K562 (cell line): ENCODE results near the gene ANO4. TPM values are rescaled to one million over a fixed set of nuclear protein-coding genes. Genes with fewer than 3 reads are reported as not detected.

Experiments
- ATAC-seq: fragments of 200-7000 bp; cut with Tn5 transposase; 3 replicates; pipeline ENCODE4 v1.9.1; 2020; ENCODE audit warnings: moderate library complexity
- BruUV-seq: library from RNA; stranded (reverse); fragments of 400-500 nt; replicated peaks from 2 replicates; lab custom pipeline; 2021; lab: Mats Ljungman, UMichigan
- CTCF ChIA-PET: fragments of 300-600 bp; formaldehyde crosslinking; extraction: SDS; loops from one replicate; lab custom pipeline; 2021; ENCODE audit warnings: low intra/inter-chr PET ratio; lab: Yijun Ruan, JAX
- POLR2A ChIA-PET: fragments of 300-600, 350-650 bp; sonication (Branson Sonifier 250); formaldehyde crosslinking; extraction: SDS; loops from one replicate; lab custom pipeline; 2021; ENCODE audit warnings: antibody characterized with exemption, inconsistent platforms; lab: Yijun Ruan, JAX
- DNase-seq, 4 experiments: peaks; one replicate each; pipeline versions ENCODE4 v3.0.0 to v3.0.0-alpha.2; 2011 to 2018; ENCODE audit warnings: low spot score in 3 of 4, mixed read lengths in 3 of 4; ENCODE audit errors: extremely low read depth in 1 of 4
- FAIRE-seq: peaks from 2 replicates; lab custom pipeline; 2011; peaks lifted over from hg19 to GRCh38; lab: Jason Lieb, UNC
- H2AFZ ChIP-seq: 2 replicates; pipeline ENCODE4 v1.6.0; 2011; ENCODE audit warnings: low read depth, low read length, control low read depth, inconsistent platforms
- H3K27ac ChIP-seq: fragments of 200-600 bp; 3 replicates; pipeline ENCODE4 v1.8.0; 2011; ENCODE audit warnings: low read depth, mild to moderate bottlenecking, control low read depth, inconsistent platforms, low read length, moderate library complexity, mixed read lengths; ENCODE audit errors: extremely low read depth
- H3K27me3 ChIP-seq, 2 experiments: fragments of 300-600 bp in 1 of 2; 2 replicates in 1 of 2; 3 replicates in 1 of 2; pipeline versions ENCODE4 v1.6.0 to v1.8.0; 2011; ENCODE audit warnings: inconsistent platforms in 2 of 2, low read length in 2 of 2, mild to moderate bottlenecking in 1 of 2, mixed read lengths in 1 of 2, moderate library complexity in 1 of 2; ENCODE audit not compliant: control insufficient read depth in 2 of 2, insufficient read depth in 2 of 2
- H3K36me3 ChIP-seq: fragments of 300-600 bp; 3 replicates; pipeline ENCODE4 v1.8.0; 2011; ENCODE audit warnings: mild to moderate bottlenecking, low read length, inconsistent platforms; ENCODE audit not compliant: control insufficient read depth, insufficient read depth
- H3K4me1 ChIP-seq, 2 experiments: fragments of 200-600 bp in 1 of 2; replicated peaks in 1 of 2; 2 replicates in 1 of 2; 3 replicates in 1 of 2; pipeline versions ENCODE4 v1.5.1 to v1.8.0; 2011; ENCODE audit warnings: inconsistent platforms in 2 of 2, low read length in 2 of 2, mild to moderate bottlenecking in 1 of 2, mixed read lengths in 1 of 2, moderate library complexity in 1 of 2; ENCODE audit not compliant: control insufficient read depth in 2 of 2, insufficient read depth in 2 of 2
- H3K4me2 ChIP-seq: 2 replicates; pipeline ENCODE4 v1.6.1; 2011; ENCODE audit warnings: low read length, control low read depth, inconsistent platforms, mixed read lengths; ENCODE audit not compliant: insufficient read depth
- H3K4me3 ChIP-seq: fragments of 200-600 bp; sonication (generic), shearing (Covaris generic); 2 replicates; pipeline ENCODE4 v1.5.1; 2016; ENCODE audit warnings: control low read depth, inconsistent platforms
- H3K79me2 ChIP-seq: fragments of 200-600 bp; 3 replicates; pipeline ENCODE4 v1.8.0; 2011; ENCODE audit warnings: low read length, inconsistent platforms; ENCODE audit not compliant: control insufficient read depth, insufficient read depth
- H3K9ac ChIP-seq, 2 experiments: 2 replicates each; pipeline versions ENCODE4 v1.6.0 to v1.6.1; 2011; ENCODE audit warnings: low read depth in 2 of 2, low read length in 2 of 2, control low read depth in 1 of 2, inconsistent platforms in 1 of 2, mild to moderate bottlenecking in 1 of 2, mixed read lengths in 1 of 2; ENCODE audit not compliant: insufficient read depth in 1 of 2
- H3K9me1 ChIP-seq: one replicate; pipeline ENCODE4 v1.6.0; 2011; ENCODE audit warnings: inconsistent platforms, mild to moderate bottlenecking, low read length, moderate library complexity; ENCODE audit not compliant: control insufficient read depth, insufficient read depth
- H3K9me3 ChIP-seq: replicated peaks from 2 replicates; pipeline ENCODE4 v1.5.1; 2011; ENCODE audit warnings: low read depth, low read length, inconsistent platforms; ENCODE audit not compliant: control insufficient read depth, insufficient read depth
- H4K20me1 ChIP-seq: replicated peaks from 2 replicates; pipeline ENCODE4 v1.6.1; 2011; ENCODE audit warnings: low read length, inconsistent platforms, mixed read lengths; ENCODE audit not compliant: control insufficient read depth, insufficient read depth
- ARID2 ChIP-seq: fragments of 450-650 bp; IDR thresholded peaks from 2 replicates; pipeline ENCODE4 v1.6.1; 2017; ENCODE audit warnings: antibody characterized with exemption, mild to moderate bottlenecking
- ELF4 ChIP-seq: fragments of 450-650 bp; formaldehyde crosslinking; IDR thresholded peaks from 2 replicates; pipeline ENCODE4 v1.4.0; 2022; ENCODE audit warnings: missing genetic modification characterization
- HNRNPUL1 ChIP-seq: fragments of 200-400 bp; formaldehyde crosslinking; IDR thresholded peaks from 2 replicates; pipeline ENCODE4 v1.6.1; 2017; ENCODE audit warnings: low read length
- KAT8 ChIP-seq: fragments of 450-650 bp; IDR thresholded peaks from 2 replicates; pipeline ENCODE4 v1.6.1; 2016; ENCODE audit warnings: low read depth, mild to moderate bottlenecking
- MAFK ChIP-seq: IDR thresholded peaks from 2 replicates; pipeline ENCODE4 v1.6.1; 2011; ENCODE audit warnings: low read length, improper control_type of control experiment
- RFX5 ChIP-seq: IDR thresholded peaks from 2 replicates; pipeline ENCODE4 v1.6.1; 2011; ENCODE audit warnings: low read depth, mild to moderate bottlenecking, improper control_type of control experiment, low read length
- RFX7 ChIP-seq: fragments of 250-450 bp; sonication (Bioruptor Pico); IDR thresholded peaks from 2 replicates; pipeline ENCODE4 v1.5.1; 2021; ENCODE audit warnings: mild to moderate bottlenecking
- ZNF140 ChIP-seq: fragments of 250-450 bp; sonication (Bioruptor Pico); IDR thresholded peaks from 2 replicates; pipeline ENCODE4 v1.8.0; 2021; ENCODE audit warnings: moderate library complexity, mild to moderate bottlenecking, inconsistent platforms
- WGBS: fragments of 100-300 bp; shearing (Covaris generic); methylation state at CpG from one replicate; pipeline ENCODE4 v1.1.6; 2016; ENCODE audit warnings: low coverage, mixed read lengths; ENCODE audit not compliant: insufficient coverage; ENCODE audit errors: missing lambda C conversion rate; 5-methylcytosine and 5-hydroxymethylcytosine counted together
- in situ Hi-C: fragments of 300-500 bp; cut with MboI; formaldehyde crosslinking; loops from 4 replicates; pipeline ENCODE4 v1.15.0; 2018; ENCODE audit warnings: inconsistent platforms, mixed read lengths
- intact Hi-C: fragments of 100-400 bp; cut with micrococcal nuclease; formaldehyde crosslinking; loops from 2 replicates; pipeline ENCODE4 v1.14.2; 2022
- polyA plus RNA-seq, 8 experiments: library from polyadenylated mRNA; depleted of rRNA in 4 of 8; stranded (reverse) in 5 of 8; unstranded in 3 of 8; fragments of >200 nt; fragmentation: Nextera tagmentation in 2 of 8; fragmentation: Illumina TruSeq in 1 of 8; extraction: Ambion mirVana in 2 of 8; extraction: Trizol in 1 of 8; gene quantifications; 2 replicates each; pipeline versions ENCODE4 v1.2.1 to v1.2.3, GENCODE V29; 2011 to 2014; ENCODE audit warnings: inconsistent platforms in 1 of 8, missing spikeins in 1 of 8
- total RNA-seq, 7 experiments: library from RNA; depleted of rRNA in 6 of 7; stranded (reverse); fragments of >200 nt in 6 of 7; fragmentation: Illumina TruSeq in 2 of 7; extraction: Trizol in 2 of 7; gene quantifications; 2 replicates each; pipeline versions ENCODE4 v1.2.1 to v1.2.3, GENCODE V29; 2011 to 2021; ENCODE audit warnings: low replicate concordance in 1 of 7
- TF ChIP-seq, protein P1 (sequence below): fragments of 250-450 bp; sonication (Bioruptor Pico); IDR thresholded peaks from 2 replicates; pipeline ENCODE4 v1.4.0; 2020; ENCODE audit warnings: mild to moderate bottlenecking, moderate library complexity

The ANO4 gene
- total and polyA plus RNA-seq, 9 of the 15 experiments (the other 6 are each of a cell fraction or from before 2014, with no cell fraction given): not detected

DNA sequence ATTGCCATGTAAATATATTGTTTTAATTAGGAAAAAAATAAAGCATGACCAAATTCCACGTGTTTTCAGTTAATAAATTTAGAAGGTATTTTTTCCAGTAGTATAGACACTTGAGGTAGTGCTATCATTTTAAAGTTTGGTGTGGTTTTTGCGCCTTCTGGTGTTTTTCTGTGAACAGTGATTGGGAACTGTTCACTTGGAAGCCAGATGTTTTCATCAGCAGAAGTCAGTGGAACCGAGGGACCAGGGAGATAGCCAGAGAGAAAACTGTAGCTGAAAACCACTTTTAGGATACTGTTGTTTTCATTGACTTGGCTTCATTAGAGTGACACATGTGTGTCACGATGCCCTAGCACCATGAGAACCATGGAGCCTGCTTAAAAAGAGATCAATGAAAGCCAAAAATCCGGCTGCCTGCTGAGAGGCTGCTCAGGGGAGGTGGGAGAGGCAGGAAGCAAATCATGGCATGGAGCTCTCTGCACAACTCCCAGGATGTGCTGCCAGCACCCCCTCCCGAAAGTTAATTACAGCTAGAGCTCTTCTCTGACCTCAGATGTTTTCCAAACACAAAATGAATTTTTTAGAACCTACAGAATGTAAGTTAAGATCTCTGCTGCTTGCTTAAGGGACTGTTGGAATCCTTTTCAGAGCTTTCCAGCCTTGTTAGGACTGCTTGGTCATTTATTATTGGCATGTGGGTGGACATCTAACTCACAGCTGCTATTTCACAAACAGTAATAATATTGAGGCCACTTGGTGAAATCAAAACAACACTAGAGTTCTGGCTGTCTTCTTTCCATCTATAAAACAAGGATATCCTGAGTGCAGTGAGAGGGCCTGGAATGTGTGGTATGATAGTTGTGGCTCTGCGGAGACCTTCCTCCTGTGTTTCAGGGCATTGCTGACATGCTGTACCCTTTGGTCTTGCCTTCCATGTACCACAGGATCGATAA, 192.3 kb downstream of the ANO4 start (continued):
- TF ChIP-seq, protein P1, sequence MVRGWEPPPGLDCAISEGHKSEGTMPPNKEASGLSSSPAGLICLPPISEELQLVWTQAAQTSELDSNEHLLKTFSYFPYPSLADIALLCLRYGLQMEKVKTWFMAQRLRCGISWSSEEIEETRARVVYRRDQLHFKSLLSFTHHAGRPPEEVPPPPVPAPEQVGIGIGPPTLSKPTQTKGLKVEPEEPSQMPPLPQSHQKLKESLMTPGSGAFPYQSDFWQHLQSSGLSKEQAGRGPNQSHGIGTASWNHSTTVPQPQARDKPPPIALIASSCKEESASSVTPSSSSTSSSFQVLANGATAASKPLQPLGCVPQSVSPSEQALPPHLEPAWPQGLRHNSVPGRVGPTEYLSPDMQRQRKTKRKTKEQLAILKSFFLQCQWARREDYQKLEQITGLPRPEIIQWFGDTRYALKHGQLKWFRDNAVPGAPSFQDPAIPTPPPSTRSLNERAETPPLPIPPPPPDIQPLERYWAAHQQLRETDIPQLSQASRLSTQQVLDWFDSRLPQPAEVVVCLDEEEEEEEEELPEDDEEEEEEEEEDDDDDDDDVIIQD (CRISPR knock-in tag): no peak
- TF ChIP-seq, all 486 proteins: peak for 0

DNA sequence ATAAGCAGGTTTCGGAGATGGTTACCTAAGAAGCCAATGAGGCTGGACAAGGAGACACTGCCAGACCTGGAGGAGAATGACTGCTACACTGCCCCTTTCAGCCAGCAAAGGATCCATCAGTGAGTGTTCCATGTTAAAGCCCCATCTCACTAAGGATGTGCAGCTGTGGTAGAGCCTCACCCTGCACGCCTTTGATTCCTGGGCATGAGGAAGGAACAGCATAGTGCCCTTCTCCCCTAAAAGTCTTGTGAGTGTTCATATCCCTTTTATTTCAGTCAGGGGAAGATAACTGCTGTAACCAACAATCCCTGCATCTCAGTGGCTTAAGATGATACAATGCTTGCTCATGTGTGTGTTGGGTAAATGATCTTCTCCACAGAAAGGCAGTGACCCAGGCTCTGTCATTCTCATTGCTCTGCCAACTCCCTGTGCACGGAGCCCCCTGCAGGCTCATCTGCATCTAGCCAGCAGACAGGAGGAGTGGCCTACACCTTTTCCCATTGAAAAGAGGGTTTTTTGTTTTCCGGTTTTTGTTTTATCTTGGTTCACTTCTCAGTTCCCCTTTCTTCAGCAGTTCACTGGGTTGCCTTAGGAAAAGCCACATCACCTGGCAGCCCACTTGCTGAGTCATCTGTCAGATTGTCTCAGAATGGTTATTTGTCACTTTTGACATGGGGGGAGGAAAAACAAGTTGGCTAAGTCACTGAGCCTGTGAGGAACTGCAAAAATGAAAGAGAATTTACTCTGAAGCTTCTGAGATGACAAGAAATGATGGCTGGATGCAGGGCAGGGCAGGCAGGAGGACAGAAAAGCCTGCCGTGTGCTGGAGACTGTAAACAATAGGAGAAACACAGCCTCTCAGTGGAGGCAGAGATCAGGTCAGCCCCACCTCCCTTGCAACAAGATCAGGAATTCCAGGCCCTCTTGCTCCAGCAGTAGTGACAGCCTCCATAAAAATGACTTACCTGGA, 193.3 kb downstream of the ANO4 start:
- DNase-seq (peak; percentile 12 to 65 (median 23)), ATAC-seq (peak; percentile 88), FAIRE-seq (no peak)
- H4K20me1 ChIP-seq: no peaks in the 10 kb centered on the region
- H3K27ac ChIP-seq: no peak overlapping the region
- BruUV-seq: no TSS peak
- no peak overlapping the region for H3K4me3 ChIP-seq
- ChIA-PET POLR2A (no interaction called here), CTCF (no interaction called here)
- no peaks in the 10 kb centered on the region for H3K9me3 ChIP-seq
- intact Hi-C loops: loop anchor here (10.0 kb wide), 1 partner anchor 337 kb away; no protein-coding TSS in a partner anchor
- no peak overlapping the region for H3K9ac ChIP-seq
- H3K4me2 ChIP-seq: no peak overlapping the region
- H3K4me1 ChIP-seq: no peaks in the 10 kb centered on the region; a peak in 2 of 5 replicates
- no peaks in the 10 kb centered on the region for H3K36me3 ChIP-seq
- in situ Hi-C loops: no loop called here
- H3K9me1 ChIP-seq: no peaks in the 10 kb centered on the region
- WGBS: 0% methylated on average over 5 of the region's 5 CpGs
- H3K27me3 ChIP-seq: no peaks in the 10 kb centered on the region
- H3K79me2 ChIP-seq: no peaks in the 10 kb centered on the region
- no peak overlapping the region for H2AFZ ChIP-seq
- TF ChIP-seq HNRNPUL1: no peak
- TF ChIP-seq RFX5: no peak
- no peak for TF ChIP-seq KAT8
- peak; percentile 82 for TF ChIP-seq MAFK
- TF ChIP-seq ELF4: no peak
- no peak for TF ChIP-seq RFX7
- TF ChIP-seq ARID2: no peak
- no peak for TF ChIP-seq ZNF140 (CRISPR knock-in tag)
